Upper lobe of left lung (tissue), 6 donors: ENCODE measurements around the gene MYOCD. TPM values are rescaled to one million over a fixed set of nuclear protein-coding genes. Genes with fewer than 3 reads are reported as not detected.

ENCODE experiments used
- ATAC-seq, 2 donors: fragments of 200-7000 bp; cut with Tn5 transposase; one replicate each; pipeline ENCODE4 v1.9.1; 2022; ENCODE audit warnings: mild to moderate bottlenecking in 2 of 2, moderate library complexity in 2 of 2; ENCODE audit not compliant: low FRiP score in 2 of 2
- DNase-seq, 2 donors: peaks; one replicate each; pipeline ENCODE4 v3.0.0-alpha.2; 2019 to 2020
- H3K27ac ChIP-seq, 4 donors: fragments of 200-600 bp; sonication (generic); one replicate each; pipeline ENCODE4 v1.5.1; 2016 to 2019
- H3K27me3 ChIP-seq, 4 donors: fragments of 200-600 bp; sonication (generic); one replicate each; pipeline ENCODE4 v1.5.1; 2017 to 2019
- H3K36me3 ChIP-seq, 4 donors: fragments of 200-600 bp; sonication (generic); one replicate each; pipeline ENCODE4 v1.5.1; 2016 to 2019
- H3K4me1 ChIP-seq, 4 donors: fragments of 200-600 bp; sonication (generic); one replicate each; pipeline ENCODE4 v1.5.1; 2018 to 2019
- H3K4me3 ChIP-seq, 4 donors: fragments of 200-600 bp; sonication (generic); one replicate each; pipeline ENCODE4 v1.5.1; 2017 to 2019; ENCODE audit warnings: mild to moderate bottlenecking in 2 of 4, moderate library complexity in 1 of 4
- H3K9me3 ChIP-seq, 4 donors: fragments of 200-600 bp; sonication (generic); one replicate each; pipeline ENCODE4 v1.5.1; 2018 to 2019
- CTCF ChIP-seq, 6 experiments: fragments of 450-650 bp in 4 of 6; fragments of 200-600 bp in 2 of 6; sonication (generic) in 2 of 6; IDR thresholded peaks; one replicate each; pipeline ENCODE4 v1.5.1; 2016 to 2019; ENCODE audit warnings: antibody characterized with exemption in 6 of 6
- EP300 ChIP-seq, 4 donors: sonication (generic); formaldehyde crosslinking; IDR thresholded peaks; one replicate each; pipeline ENCODE4 v1.5.1; 2017; ENCODE audit warnings: antibody characterized with exemption in 4 of 4, control low read depth in 2 of 4
- POLR2A ChIP-seq, 4 donors: fragments of 450-650 bp; IDR thresholded peaks; one replicate each; pipeline ENCODE4 v1.5.1; 2016 to 2017; ENCODE audit warnings: antibody characterized with exemption in 4 of 4, mild to moderate bottlenecking in 2 of 4
- POLR2AphosphoS5 ChIP-seq, 2 donors: sonication (generic); formaldehyde crosslinking; IDR thresholded peaks; one replicate each; pipeline ENCODE4 v1.5.1; 2017; ENCODE audit warnings: antibody characterized with exemption in 2 of 2
- WGBS, 2 donors: methylation state at CpG; one replicate each; pipeline ENCODE4 v1.1.5; 2017 to 2018; 5-methylcytosine and 5-hydroxymethylcytosine counted together
- total RNA-seq, 6 donors: library from RNA; depleted of rRNA in 4 of 6; stranded (reverse); fragments of >200 nt in 4 of 6; gene quantifications; one replicate each; pipeline versions ENCODE4 v1.1.0 to v1.2.1, GENCODE V29; 2016 to 2021
- donor health status: DM: no; HTN: no; CAD: no; lungs with moderate emphysema.
- donor health status: DM: no; HTN: yes; CAD: no; lungs with severe emphysema.

Gene MYOCD
- total RNA-seq, 6 donors from 2014 or later, result 0.89 to 5.2 (median 1.6) TPM

- Histone ChIP-seq H3K4me1 (peaks cover 0 to 22% (median 7%) of the 10 kb centered on the region in 4 donors), H3K27me3 (peaks cover 0 to 9% (median 0%) of the 10 kb centered on the region in 4 donors), H3K4me3 (peak within 1 kb of the TSS; percentile 31 to 81 (median 76)), H3K9me3 (no peaks in the 10 kb centered on the region), H3K27ac (peak within 1 kb of the TSS; percentile 61 to 85 (median 82)), H3K36me3 (no peaks in the 10 kb centered on the region)
- WGBS, 2 donors, result 1 to 4% methylated on average over 15 to 28 of the region's 86 CpGs
- peak; percentile 67 to 94 for ATAC-seq
- peak; percentile 61 to 93 for DNase-seq
- TF ChIP-seq POLR2A (IDR thresholded peaks at IDR 0.05) (peak in 2 of 4 donors; percentile 36 to 79), EP300 (IDR thresholded peaks at IDR 0.05) (no peak), POLR2AphosphoS5 (IDR thresholded peaks at IDR 0.05) (no peak), CTCF (IDR thresholded peaks at IDR 0.05) (no peak)
Observed at GRCh38 chr17:12789481-12790248, 124.0 kb downstream of the MYOCD start, which contains the start of gene ARHGAP44. TSS of gene ARHGAP44 (plus strand) at chr17:12789498. CDS start at chr17:12789839, 341 bp downstream.

GRCh38 chr17:12790249-12791106, 124.8 kb downstream of the MYOCD start:
- Histone ChIP-seq H3K27me3 (peaks cover 0 to 9% (median 0%) of the 10 kb centered on the region in 4 donors), H3K4me3 (peak overlapping the region; percentile 31 to 81 (median 76)), H3K36me3 (no peaks in the 10 kb centered on the region), H3K4me1 (peaks cover 0 to 22% (median 7%) of the 10 kb centered on the region in 4 donors), H3K27ac (peak overlapping the region; percentile 61 to 85 (median 82)), H3K9me3 (no peaks in the 10 kb centered on the region)
- ATAC-seq (peak; percentile 37 to 88), DNase-seq (peak; percentile 11 to 76)
- WGBS, 2 donors, result 8 to 16% methylated on average over 21 to 27 of the region's 27 CpGs
- TF ChIP-seq CTCF (IDR thresholded peaks at IDR 0.05) (no peak), POLR2AphosphoS5 (IDR thresholded peaks at IDR 0.05) (no peak), EP300 (IDR thresholded peaks at IDR 0.05) (peak in 2 of 4 donors; percentile 23 to 57), POLR2A (IDR thresholded peaks at IDR 0.05) (peak in 2 of 4 donors; percentile 30 to 48)

GRCh38 chr17:12794919-12795532, 129.3 kb downstream of the MYOCD start:
- no peaks in the 10 kb centered on the region for H3K27me3 ChIP-seq
- no peak for ATAC-seq
- H3K27ac ChIP-seq, result peak overlapping the region in 1 of 4 donors; percentile 27
- no peaks in the 10 kb centered on the region for H3K9me3 ChIP-seq
- DNase-seq, result no peak
- H3K4me1 ChIP-seq, result peaks cover 0 to 17% (median 5%) of the 10 kb centered on the region in 4 donors
- no peak for TF ChIP-seq POLR2A (IDR thresholded peaks at IDR 0.05)
- TF ChIP-seq POLR2AphosphoS5 (IDR thresholded peaks at IDR 0.05), result no peak
- no peak overlapping the region for H3K4me3 ChIP-seq
- 58 to 70% methylated on average over 6 of the region's 6 CpGs for WGBS, 2 donors
- H3K36me3 ChIP-seq, result no peaks in the 10 kb centered on the region

GRCh38 chr17:12800855-12801365, 135.2 kb downstream of the MYOCD start:
- TF ChIP-seq POLR2AphosphoS5 (IDR thresholded peaks at IDR 0.05) (no peak), EP300 (IDR thresholded peaks at IDR 0.05) (no peak), POLR2A (IDR thresholded peaks at IDR 0.05) (no peak), CTCF (IDR thresholded peaks at IDR 0.05) (no peak)
- H3K9me3 ChIP-seq, result no peaks in the 10 kb centered on the region
- no peak overlapping the region for H3K4me3 ChIP-seq
- H3K27ac ChIP-seq, result no peak overlapping the region
- H3K4me1 ChIP-seq, result peaks cover 0 to 9% (median 2%) of the 10 kb centered on the region in 4 donors
- ATAC-seq, result no peak
- no peak for DNase-seq
- WGBS, 2 donors, result 48 to 50% methylated on average over 3 of the region's 3 CpGs
- H3K27me3 ChIP-seq, result no peaks in the 10 kb centered on the region
- no peaks in the 10 kb centered on the region for H3K36me3 ChIP-seq
